CD4-positive, alpha-beta T cell treated with Interleukin-21 for 1 hour (primary cell): Measurements from ENCODE around the gene SCN5A.

ENCODE experiments used
- DNase-seq: peaks from one replicate; pipeline ENCODE4 v3.0.0-alpha.2; 2020

The SCN5A gene

DNA sequence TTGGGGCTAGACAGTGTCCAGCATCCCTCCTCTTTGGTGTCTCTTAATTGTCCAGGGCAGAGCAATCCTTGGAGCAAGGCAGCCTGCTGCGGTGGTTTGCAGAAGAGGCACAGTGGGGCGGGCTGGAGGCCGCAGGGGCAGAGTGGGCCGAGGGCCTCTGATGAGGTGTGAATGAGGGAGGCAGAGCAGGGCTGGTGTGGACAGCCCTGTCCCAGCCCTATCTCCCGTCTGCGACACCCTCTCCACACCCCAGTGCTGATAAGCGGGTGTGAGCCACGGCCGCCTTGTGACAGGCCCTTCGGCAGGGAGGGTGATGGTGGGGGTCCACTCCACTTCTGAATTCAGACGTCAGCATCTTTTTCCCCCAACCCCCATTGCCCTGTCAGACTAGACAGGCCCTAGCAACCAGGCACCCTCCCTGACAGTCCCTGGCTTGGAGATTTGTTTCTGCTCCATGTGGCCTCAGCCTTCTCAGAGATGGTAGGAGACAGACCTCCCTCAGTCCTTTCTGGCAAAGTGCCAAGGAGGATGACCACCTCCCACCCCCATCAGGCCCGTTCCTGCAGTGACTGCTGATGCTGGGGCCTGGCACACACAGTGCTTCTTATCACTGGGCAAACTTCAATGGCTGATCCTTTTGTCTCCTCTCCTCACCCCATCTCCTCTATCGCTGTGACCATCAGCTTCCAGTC is 116.1 kb downstream of the SCN5A start:
- no peak for DNase-seq

DNA sequence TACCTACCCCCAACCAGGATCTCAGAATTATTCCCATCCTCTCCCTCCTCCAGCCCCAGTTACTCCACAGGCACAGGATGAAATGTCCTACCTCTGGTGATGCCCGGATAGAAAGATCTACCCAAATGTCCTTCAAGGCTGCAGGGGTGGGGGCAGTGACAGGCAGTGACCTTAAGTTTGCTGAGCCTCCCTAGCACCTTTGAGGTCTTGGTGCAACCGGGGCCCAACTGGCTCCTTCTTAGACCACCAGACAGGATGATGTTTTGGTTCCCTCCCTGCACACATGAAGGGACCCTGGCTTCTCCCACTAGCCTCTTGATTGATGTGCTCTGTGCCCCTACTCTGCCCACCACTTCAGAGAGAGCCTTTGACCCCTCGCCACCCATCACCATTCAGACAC is 117.0 kb downstream of the SCN5A start:
- DNase-seq = no peak

DNA sequence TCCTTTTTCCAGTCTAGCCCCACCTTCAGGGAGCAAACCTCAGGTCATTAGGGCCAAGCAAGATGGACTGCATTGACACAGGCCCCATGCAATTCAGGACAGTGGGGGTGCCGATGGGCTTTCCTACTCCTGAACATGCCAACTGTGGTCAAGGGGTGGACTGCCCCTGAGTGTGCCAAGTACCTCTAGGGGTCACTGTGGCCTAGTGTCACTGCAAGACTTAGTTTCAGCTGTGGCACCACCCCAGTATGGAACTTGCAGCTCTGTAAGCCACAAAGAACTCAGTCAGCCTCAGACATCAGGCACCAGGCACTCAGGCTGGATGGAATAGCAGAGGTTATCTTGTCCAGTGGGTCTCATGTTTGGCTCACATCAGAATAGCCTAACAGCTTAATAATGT is 121.0 kb downstream of the SCN5A start:
- DNase-seq = no peak

DNA sequence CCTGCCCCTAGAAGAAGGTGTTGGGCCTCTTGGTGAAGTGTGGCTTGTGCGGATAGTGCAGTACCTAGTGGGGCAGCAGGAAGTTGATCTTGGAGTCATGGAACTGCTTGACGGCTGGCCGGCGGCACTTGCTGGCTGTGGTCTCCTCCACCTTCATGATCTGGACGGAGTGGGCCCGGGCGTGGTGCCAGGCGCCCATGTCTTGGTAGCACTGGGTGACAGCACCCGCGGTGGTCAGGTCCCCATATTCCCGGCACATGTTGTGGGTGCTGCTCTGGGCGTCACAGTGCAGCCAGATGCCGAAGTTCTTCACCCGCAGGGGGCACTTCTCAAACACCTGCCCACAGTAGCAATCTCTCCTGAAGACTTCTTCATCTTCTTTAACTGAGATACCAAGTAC is 122.7 kb downstream of the SCN5A start:
- no peak for DNase-seq

DNA sequence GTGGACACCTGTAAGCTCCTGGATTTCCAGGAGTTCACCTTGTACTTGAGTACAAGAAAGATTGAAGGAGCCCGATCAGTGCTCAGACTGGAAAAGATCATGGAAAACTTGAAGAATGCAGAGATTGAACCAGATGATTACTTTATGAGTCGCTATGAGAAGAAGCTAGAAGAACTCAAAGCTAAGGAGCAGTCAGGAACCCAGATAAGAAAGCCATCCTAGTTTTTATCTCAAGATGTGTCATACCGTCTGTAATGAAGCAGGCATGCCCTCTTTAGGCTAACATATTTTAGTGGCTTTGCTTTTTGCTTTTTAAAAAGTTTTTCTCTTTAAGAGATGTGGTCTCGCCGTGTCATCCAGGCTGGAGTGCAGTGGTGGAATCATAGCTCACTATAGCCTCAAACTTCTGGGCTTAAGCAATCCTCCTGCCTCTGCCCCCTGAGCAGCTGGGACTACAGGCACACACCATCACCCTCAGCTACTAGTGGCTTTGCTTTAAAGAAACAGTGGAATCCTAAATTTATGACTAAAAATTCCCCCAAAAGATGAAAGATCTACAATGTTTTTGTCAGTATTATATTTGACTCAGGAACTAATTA is 125.2 kb downstream of the SCN5A start:
- no peak for DNase-seq

DNA sequence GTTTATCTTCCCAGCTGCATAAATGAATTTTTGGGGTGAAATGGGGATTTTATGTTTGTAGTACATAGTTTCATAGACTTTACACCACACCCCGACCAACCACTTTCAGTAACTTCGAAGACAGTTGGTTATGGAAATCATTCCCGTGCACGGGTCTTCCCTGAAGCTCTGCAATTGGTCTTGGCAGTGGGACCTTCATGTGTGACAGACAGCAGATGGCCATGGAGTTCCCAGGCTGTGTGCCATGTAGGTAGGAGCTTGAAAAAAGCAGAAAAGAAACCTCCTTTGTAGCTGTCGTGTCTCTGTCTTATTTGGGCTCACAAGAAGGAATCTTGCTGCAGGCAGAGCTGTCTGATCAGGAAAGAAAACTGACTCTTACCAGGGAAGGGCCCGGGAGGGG is 127.5 kb downstream of the SCN5A start:
- no peak for DNase-seq

DNA sequence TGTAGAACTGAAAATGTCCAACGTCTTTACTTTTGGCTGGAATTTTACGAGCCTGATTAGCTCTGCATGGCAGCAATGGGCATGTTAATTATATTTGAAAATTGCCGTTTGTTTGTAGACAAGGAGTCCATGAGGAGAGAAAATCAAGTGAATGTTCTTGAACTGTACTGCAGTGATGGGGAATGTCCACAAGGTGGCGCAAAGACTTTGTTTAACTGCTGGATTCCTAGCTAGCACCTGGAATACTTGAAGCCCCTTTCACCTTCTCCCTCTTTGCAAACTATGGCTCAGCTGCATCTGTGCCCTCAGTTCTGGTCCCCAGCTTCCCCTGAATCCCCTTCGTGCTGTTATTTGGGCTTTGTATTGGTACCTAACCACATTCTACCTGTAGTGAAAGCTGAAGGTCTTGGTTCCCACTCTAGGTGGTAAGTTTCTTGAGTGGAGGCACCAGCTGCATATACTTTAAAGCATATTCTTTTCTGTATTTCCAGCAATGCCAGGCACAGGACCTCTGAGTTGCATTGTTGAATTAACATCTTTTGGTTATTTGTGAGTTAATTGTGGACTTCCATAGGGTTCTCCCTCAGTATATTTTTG is 128.0 kb downstream of the SCN5A start:
- DNase-seq = peak; percentile 67

DNA sequence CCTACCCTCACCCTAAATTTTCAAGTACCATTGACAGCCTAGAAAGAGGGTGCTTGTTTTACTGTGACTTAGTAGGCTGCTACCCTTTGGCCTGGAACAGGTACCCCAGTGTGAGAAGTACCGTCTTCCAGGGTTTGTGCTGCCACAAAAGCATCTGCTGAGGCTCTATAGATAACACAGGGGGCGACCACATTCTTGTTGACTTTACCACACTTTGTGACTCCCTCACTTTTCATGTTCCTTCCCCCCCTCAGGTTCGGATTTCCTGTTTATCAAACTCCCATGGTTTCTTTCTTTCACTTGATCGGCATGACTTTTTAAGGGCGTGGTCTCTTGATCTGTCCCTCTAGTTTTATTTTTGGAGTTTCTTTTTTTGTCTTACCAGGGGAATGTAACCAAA is 129.8 kb downstream of the SCN5A start:
- peak; percentile 59 for DNase-seq

DNA sequence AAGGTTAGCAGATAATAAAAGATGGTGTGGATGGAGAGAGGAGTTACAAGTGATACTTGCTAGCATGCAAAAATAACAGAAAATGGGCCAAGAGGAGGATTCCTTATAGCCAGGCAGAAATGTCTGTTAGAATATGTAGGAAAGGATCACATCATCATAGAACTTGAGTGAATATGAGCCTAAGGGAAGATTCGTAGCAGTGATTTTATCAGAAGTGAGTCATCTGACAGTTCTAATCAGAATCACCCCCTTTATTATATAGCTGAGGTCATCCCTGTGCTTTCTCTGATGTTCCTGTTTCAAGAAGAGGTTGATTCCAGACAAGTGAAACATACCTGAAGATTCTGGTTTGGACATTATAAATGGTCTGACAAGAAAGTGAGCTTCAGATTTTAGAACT is 130.5 kb downstream of the SCN5A start:
- no peak for DNase-seq

DNA sequence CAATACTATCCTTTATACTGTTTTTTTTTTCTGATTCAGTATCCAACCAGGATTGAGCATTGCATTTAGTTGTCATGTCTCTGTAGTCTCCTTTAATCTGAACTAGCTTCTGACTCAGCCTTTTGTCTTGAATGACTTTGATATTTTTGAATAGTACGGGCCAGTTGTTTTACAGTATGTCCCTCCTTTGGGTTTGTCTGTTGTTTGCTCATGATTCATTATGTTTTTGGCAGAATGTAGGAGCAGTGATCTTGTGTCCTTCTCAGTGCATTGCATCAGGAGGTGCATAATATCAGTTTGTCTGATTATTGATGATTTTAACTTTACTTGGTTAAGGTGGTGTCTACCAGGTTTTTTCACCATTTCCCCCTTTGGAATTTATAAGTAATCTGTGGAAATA is 132.8 kb downstream of the SCN5A start:
- DNase-seq = no peak

DNA sequence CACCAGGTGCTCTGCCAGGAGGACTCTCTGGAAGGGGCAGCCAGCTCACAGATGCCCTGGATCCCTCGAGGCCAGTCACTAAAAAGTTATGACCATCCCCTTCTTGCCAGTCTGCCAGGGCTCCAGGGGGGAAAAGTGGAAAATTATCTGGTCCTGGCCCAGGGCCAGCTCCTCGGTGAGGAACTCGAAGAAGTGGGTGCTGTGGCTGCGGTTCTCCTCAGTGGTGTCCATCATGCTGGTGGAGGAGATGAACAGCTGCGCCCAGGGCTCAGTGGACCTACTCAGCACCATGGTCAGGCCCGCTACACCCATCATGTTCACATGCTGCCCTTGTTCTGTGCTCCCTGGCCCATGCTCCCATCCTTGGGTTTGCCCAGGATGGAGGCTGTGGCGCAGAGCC is 134.1 kb downstream of the SCN5A start:
- no peak for DNase-seq

DNA sequence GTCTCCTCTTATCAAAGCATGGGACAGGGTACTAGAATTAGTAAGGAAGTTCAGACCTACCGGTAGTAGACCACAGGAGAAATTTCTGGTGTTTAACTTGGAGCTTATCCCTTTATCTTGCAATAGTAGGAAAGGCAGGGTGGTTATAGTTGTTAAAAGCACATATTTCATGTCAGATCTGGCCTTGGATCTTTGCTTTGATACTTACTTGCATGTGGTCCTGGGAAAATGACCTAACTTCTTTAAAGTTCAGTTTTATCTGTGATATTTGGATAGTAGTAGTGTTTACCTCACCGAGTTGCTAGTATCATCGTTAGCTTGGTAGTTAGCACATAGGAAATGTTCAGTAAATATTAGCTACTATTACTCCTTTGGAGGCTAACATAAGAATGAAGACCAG is 137.9 kb downstream of the SCN5A start:
- no peak for DNase-seq

DNA sequence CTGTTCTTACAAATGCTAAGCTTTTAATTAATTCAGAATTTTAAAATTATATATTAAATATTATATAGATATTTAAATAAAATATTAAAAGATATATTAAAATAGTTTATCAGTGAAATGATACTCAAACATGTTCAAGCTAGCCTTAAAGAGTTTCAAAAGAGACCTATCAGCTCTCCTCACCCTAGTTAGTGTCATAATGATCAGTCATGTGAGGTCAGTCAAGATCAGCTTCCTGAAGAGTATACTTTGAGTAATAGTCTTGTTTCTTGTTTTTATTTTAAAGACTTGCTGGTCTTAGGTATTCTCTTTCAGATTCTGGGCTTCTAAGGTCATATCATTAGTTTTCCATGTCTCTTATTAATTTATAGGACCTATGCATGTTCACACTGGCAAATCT is 138.9 kb downstream of the SCN5A start:
- DNase-seq = no peak

DNA sequence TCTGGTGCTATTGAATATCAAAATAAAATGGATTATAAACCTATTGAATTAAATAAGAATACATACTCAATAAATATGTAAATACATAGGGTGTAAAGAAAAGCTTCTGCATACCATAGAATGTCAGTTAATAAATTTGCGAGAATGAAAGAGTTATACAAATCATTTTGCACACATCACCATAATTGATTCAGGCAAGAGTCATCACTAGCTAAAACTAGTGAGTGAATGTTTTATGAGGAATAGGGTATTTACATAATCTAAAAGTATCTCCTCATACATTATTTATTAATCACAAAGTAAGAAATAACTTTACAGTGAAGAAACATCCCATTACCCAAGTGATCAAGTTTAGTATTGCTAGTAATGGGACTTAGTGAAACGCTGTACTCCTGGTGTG is 139.8 kb downstream of the SCN5A start:
- no peak for DNase-seq

DNA sequence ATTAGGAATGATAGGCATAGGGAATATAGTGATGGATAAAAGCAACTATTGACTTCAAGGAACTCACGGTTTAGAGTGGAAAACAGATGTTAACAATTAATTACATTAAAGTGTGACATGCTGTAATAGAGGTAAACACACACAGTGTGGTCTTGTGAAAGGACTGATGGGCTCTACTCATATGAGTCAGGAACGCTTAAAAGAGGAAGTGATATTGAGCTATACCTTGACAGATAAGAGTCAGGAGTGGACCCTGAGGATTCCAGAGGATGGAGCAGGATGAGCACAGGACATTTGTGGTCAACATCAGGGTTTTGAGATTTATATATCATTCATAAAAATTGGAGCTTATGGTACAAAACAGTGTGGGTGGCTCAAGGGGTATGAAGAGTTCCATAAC is 142.4 kb downstream of the SCN5A start:
- no peak for DNase-seq

DNA sequence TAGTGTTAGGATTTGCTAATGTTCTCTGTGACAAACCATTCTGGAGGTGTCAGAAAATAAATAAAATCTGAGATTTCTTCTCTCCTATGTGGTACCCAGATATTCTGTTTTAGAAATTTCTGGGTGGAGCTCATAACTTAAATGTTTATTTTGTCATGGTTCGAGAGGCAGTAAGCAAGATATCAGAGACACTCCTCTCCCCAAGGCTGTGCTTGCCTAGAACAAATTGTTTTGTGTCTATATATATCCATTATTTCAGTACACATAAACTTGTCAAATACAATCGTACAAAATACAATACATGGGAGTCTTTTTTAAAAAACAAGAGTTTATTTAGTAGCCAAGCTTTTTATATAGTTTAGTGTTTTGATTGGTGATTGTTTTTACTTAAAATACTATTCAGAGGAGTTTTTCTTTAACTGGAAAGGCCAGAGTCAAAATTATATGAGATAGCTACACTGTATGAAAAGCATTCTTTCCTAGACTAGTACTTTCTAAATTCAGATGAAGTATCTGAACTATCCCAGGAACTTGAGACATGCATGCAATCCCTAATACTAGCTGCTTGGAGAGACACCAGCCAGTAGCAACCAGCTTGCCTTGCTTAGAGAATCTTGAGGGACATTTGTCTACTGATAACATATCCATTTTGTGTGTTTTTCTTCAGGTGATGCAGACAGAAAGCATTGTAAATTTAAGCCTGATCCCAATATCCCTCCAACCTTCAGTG is 148.6 kb downstream of the SCN5A start:
- DNase-seq = no peak
